Activated naive CD4-positive, alpha-beta T cell treated with anti-CD3 and anti-CD28 coated beads, Interleukin-2, amount 10 ng/mL, durations not matched to agents 7 days and 5 days (primary cell): ENCODE data around the gene NCAN.
"Not testable (repeated sequence)": the region's sequence is repeated elsewhere in the genome, so short reads cannot be mapped to it uniquely, and the experiment has no call there.

ENCODE experiments used
- CTCF ChIA-PET: fragments of 350-600 bp; sonication (Branson Sonifier 250); formaldehyde crosslinking; loops from one replicate; lab custom pipeline; 2021; ENCODE audit warnings: antibody characterized with exemption; lab: Charles Lee
- DNase-seq: peaks from one replicate; pipeline ENCODE4 v3.0.0-alpha.2; 2020
- H3K27ac Mint-ChIP-seq: one replicate; pipeline ENCODE4 v1.8.0; 2021; ENCODE audit warnings: mild to moderate bottlenecking, moderate library complexity, mixed read lengths
- H3K27me3 Mint-ChIP-seq: one replicate; pipeline ENCODE4 v1.8.0; 2021; ENCODE audit warnings: mild to moderate bottlenecking, mixed read lengths
- H3K36me3 Mint-ChIP-seq: one replicate; pipeline ENCODE4 v1.8.0; 2021; ENCODE audit warnings: mixed read lengths
- H3K4me1 Mint-ChIP-seq: one replicate; pipeline ENCODE4 v1.8.0; 2021; ENCODE audit warnings: mixed read lengths
- H3K4me3 Mint-ChIP-seq: one replicate; pipeline ENCODE4 v1.8.0; 2021; ENCODE audit warnings: mild to moderate bottlenecking, moderate library complexity, mixed read lengths
- H3K9me3 Mint-ChIP-seq: one replicate; pipeline ENCODE4 v1.8.0; 2021; ENCODE audit warnings: mixed read lengths

NCAN gene

GRCh38 chr19:19211499-19212420, at the start of gene NCAN:
Gene NCAN, plus strand, starts transcription at chr19:19211958. Its CDS starts 4,996 bp downstream, at chr19:19216954.
- peaks cover 12% of the 10 kb centered on the region for H3K4me1 Mint-ChIP-seq
- H3K36me3 Mint-ChIP-seq: peaks cover 2% of the 10 kb centered on the region
- no peak within 1 kb of the TSS for H3K4me3 Mint-ChIP-seq
- no peak within 1 kb of the TSS for H3K27ac Mint-ChIP-seq
- DNase-seq: no peak
- CTCF ChIA-PET: no interaction called here
- H3K9me3 Mint-ChIP-seq: peaks cover 11% of the 10 kb centered on the region
- peaks cover 83% of the 10 kb centered on the region for H3K27me3 Mint-ChIP-seq

- no peak for DNase-seq
Measured at GRCh38 chr19:19162495-19162894, 49.3 kb upstream of the NCAN start.

GRCh38 chr19:19165396-19165795, 46.4 kb upstream of the NCAN start:
- DNase-seq: no peak
- H3K4me3 Mint-ChIP-seq: no peak overlapping the region
- H3K27ac Mint-ChIP-seq: no peak overlapping the region
- peaks cover 13% of the 10 kb centered on the region for H3K27me3 Mint-ChIP-seq
- CTCF ChIA-PET: interaction anchor here (0.7 kb wide), 1 partner anchor 484 kb away, joined by 3 read pairs; no protein-coding TSS in a partner anchor
- peaks cover 9% of the 10 kb centered on the region for H3K4me1 Mint-ChIP-seq
- H3K36me3 Mint-ChIP-seq: no peaks in the 10 kb centered on the region
- no peaks in the 10 kb centered on the region for H3K9me3 Mint-ChIP-seq

More at GRCh38 chr19:19162495-19162894, 49.3 kb upstream of the NCAN start:
- no peaks in the 10 kb centered on the region for H3K4me1 Mint-ChIP-seq
- H3K27ac Mint-ChIP-seq: no peak overlapping the region
- H3K36me3 Mint-ChIP-seq: no peaks in the 10 kb centered on the region
- CTCF ChIA-PET: no interaction called here
- H3K27me3 Mint-ChIP-seq: no peaks in the 10 kb centered on the region
- H3K4me3 Mint-ChIP-seq: no peak overlapping the region
- H3K9me3 Mint-ChIP-seq: no peaks in the 10 kb centered on the region

- DNase-seq: no peak
- CTCF ChIA-PET: interaction anchor here (0.6 kb wide), 1 partner anchor 35 kb away, joined by 3 read pairs; no protein-coding TSS in a partner anchor
- Mint-ChIP-seq H3K4me1 (peaks cover 14% of the 10 kb centered on the region), H3K27me3 (peaks cover 21% of the 10 kb centered on the region), H3K36me3 (no peaks in the 10 kb centered on the region), H3K9me3 (no peaks in the 10 kb centered on the region), H3K27ac (no peak overlapping the region), H3K4me3 (no peak overlapping the region)
Measured at GRCh38 chr19:19167612-19168011, 44.1 kb upstream of the NCAN start.

- no peak overlapping the region for H3K4me3 Mint-ChIP-seq
- no peaks in the 10 kb centered on the region for H3K36me3 Mint-ChIP-seq
- DNase-seq: no peak
Measured at GRCh38 chr19:19169236-19170052, 42.3 kb upstream of the NCAN start.

GRCh38 chr19:19170053-19170872, 41.5 kb upstream of the NCAN start, which contains the start of gene MEF2B:
Gene MEF2B, minus strand, starts transcription at chr19:19170263. Its CDS starts 19,528 bp downstream, at chr19:19150735.
- no peak within 1 kb of the TSS for H3K27ac Mint-ChIP-seq
- CTCF ChIA-PET: interaction anchor here (1.4 kb wide), 1 partner anchor 23 kb away, joined by 4 read pairs; no protein-coding TSS in a partner anchor
- H3K9me3 Mint-ChIP-seq: no peaks in the 10 kb centered on the region
- H3K4me1 Mint-ChIP-seq: peaks cover 14% of the 10 kb centered on the region
- peaks cover 21% of the 10 kb centered on the region for H3K27me3 Mint-ChIP-seq
- H3K4me3 Mint-ChIP-seq: no peak within 1 kb of the TSS
- H3K36me3 Mint-ChIP-seq: no peaks in the 10 kb centered on the region
- peak; percentile 91 for DNase-seq

More at GRCh38 chr19:19169236-19170052, 42.3 kb upstream of the NCAN start:
- CTCF ChIA-PET: interaction anchor here (1.1 to 1.4 kb wide), 2 partner anchors 10 to 22 kb away, joined by 3 to 4 read pairs; no protein-coding TSS in a partner anchor
- H3K27ac Mint-ChIP-seq: no peak overlapping the region
- peaks cover 14% of the 10 kb centered on the region for H3K4me1 Mint-ChIP-seq
- no peaks in the 10 kb centered on the region for H3K9me3 Mint-ChIP-seq
- peaks cover 21% of the 10 kb centered on the region for H3K27me3 Mint-ChIP-seq

GRCh38 chr19:19170873-19171672, 40.7 kb upstream of the NCAN start:
- CTCF ChIA-PET: no interaction called here
- no peak overlapping the region for H3K4me3 Mint-ChIP-seq

GRCh38 chr19:19171821-19172532, 39.8 kb upstream of the NCAN start:
- Mint-ChIP-seq H3K9me3 (no peaks in the 10 kb centered on the region), H3K27ac (no peak overlapping the region), H3K4me3 (no peak overlapping the region), H3K4me1 (peaks cover 14% of the 10 kb centered on the region), H3K27me3 (peaks cover 21% of the 10 kb centered on the region), H3K36me3 (peaks cover 3% of the 10 kb centered on the region)
- DNase-seq: no peak
- CTCF ChIA-PET: interaction anchor here (0.7 to 1.0 kb wide), 2 partner anchors 29 to 32 kb away, joined by 3 read pairs; no protein-coding TSS in a partner anchor

More at GRCh38 chr19:19170873-19171672, 40.7 kb upstream of the NCAN start:
- Mint-ChIP-seq H3K27me3 (peaks cover 21% of the 10 kb centered on the region), H3K27ac (no peak overlapping the region), H3K4me1 (peaks cover 14% of the 10 kb centered on the region), H3K9me3 (no peaks in the 10 kb centered on the region), H3K36me3 (no peaks in the 10 kb centered on the region)
- no peak for DNase-seq

GRCh38 chr19:19173243-19173642, 38.5 kb upstream of the NCAN start:
- CTCF ChIA-PET: interaction anchor here (2.8 to 4.3 kb wide), 3 partner anchors 11 to 26 kb away, joined by 16 to 44 read pairs (median 21); no protein-coding TSS in a partner anchor
- peaks cover 14% of the 10 kb centered on the region for H3K4me1 Mint-ChIP-seq
- not testable (repeated sequence) for DNase-seq, H3K27ac Mint-ChIP-seq, H3K9me3 Mint-ChIP-seq, H3K36me3 Mint-ChIP-seq, H3K4me3 Mint-ChIP-seq
- H3K27me3 Mint-ChIP-seq: peaks cover 21% of the 10 kb centered on the region

GRCh38 chr19:19176950-19177349, 34.8 kb upstream of the NCAN start:
- CTCF ChIA-PET: interaction anchor here (4.3 kb wide), 1 partner anchor 29 kb away, joined by 44 read pairs; no protein-coding TSS in a partner anchor

GRCh38 chr19:19179548-19180441, 32.0 kb upstream of the NCAN start:
- Mint-ChIP-seq H3K27me3 (no peaks in the 10 kb centered on the region), H3K9me3 (no peaks in the 10 kb centered on the region), H3K4me1 (no peaks in the 10 kb centered on the region), H3K4me3 (no peak overlapping the region), H3K36me3 (peaks cover 19% of the 10 kb centered on the region), H3K27ac (no peak overlapping the region)
- DNase-seq: no peak
- CTCF ChIA-PET: interaction anchor here (1.3 kb wide), 1 partner anchor 11 kb away, joined by 3 read pairs; no protein-coding TSS in a partner anchor

More at GRCh38 chr19:19176950-19177349, 34.8 kb upstream of the NCAN start:
- no peaks in the 10 kb centered on the region for H3K9me3 Mint-ChIP-seq
- no peak overlapping the region for H3K27ac Mint-ChIP-seq
- no peak for DNase-seq
- H3K4me1 Mint-ChIP-seq: no peaks in the 10 kb centered on the region
- no peak overlapping the region for H3K4me3 Mint-ChIP-seq
- peaks cover 17% of the 10 kb centered on the region for H3K36me3 Mint-ChIP-seq
- no peaks in the 10 kb centered on the region for H3K27me3 Mint-ChIP-seq
